ENCODE data around the gene LARP1. TPM values are rescaled to one million over a fixed set of nuclear protein-coding genes. Genes with fewer than 3 reads are reported as not detected.
A peak's percentile ranks its signal among the peaks of the same experiment; 100 is the strongest.

The LARP1 gene
- total and polyA plus RNA-seq, 9 of the 15 experiments (the other 6 are each of a cell fraction or from before 2014, with no cell fraction given), result 22.6 to 300 (median 92.0) TPM

- no peak for TF ChIP-seq ZNF133 (CRISPR knock-in tag; IDR thresholded peaks at IDR 0.05)
- TF ChIP-seq SIN3A (IDR thresholded peaks at IDR 0.05; ENCODE audit: borderline replicate concordance in 2 of 2, control insufficient read depth in 1 of 2, low read depth in 2 of 2, low read length in 2 of 2), result no peak
- no peak for TF ChIP-seq SIN3B (IDR thresholded peaks at IDR 0.05; ENCODE audit: low read depth)
- no peak for TF ChIP-seq SREBF2 (CRISPR knock-in tag; IDR thresholded peaks at IDR 0.05)
- no peak for TF ChIP-seq PRPF4 (IDR thresholded peaks at IDR 0.05; ENCODE audit: insufficient read depth, low read depth, low read length, poor library complexity, severe bottlenecking)
- TF ChIP-seq TEAD4 (IDR thresholded peaks at IDR 0.05; ENCODE audit: low read length), result peak; percentile 66
- no peak for TF ChIP-seq TEAD4 (CRISPR knock-in tag; IDR thresholded peaks at IDR 0.05; ENCODE audit: borderline replicate concordance)
- TF ChIP-seq ZFPM2 (CRISPR knock-in tag; IDR thresholded peaks at IDR 0.05), result no peak
- TF ChIP-seq E2F8 (IDR thresholded peaks at IDR 0.05; ENCODE audit: low read depth, partially characterized antibody), result no peak
- no peak for TF ChIP-seq SETDB1 (IDR thresholded peaks at IDR 0.05; ENCODE audit: low read length)
- TF ChIP-seq MYBL2 (IDR thresholded peaks at IDR 0.05; ENCODE audit: low read depth), result no peak
- no peak for TF ChIP-seq MYBL2 (CRISPR knock-in tag; IDR thresholded peaks at IDR 0.05; ENCODE audit: borderline replicate concordance)
- peak; percentile 38; the same call in 1 of the 2 replicates for TF ChIP-seq EP300 (IDR thresholded peaks at IDR 0.05; ENCODE audit: low read length)
- no peak for TF ChIP-seq CC2D1A (IDR thresholded peaks at IDR 0.05)
- TF ChIP-seq PYGO2 (tag; IDR thresholded peaks at IDR 0.05), result no peak
- TF ChIP-seq, protein P1, sequence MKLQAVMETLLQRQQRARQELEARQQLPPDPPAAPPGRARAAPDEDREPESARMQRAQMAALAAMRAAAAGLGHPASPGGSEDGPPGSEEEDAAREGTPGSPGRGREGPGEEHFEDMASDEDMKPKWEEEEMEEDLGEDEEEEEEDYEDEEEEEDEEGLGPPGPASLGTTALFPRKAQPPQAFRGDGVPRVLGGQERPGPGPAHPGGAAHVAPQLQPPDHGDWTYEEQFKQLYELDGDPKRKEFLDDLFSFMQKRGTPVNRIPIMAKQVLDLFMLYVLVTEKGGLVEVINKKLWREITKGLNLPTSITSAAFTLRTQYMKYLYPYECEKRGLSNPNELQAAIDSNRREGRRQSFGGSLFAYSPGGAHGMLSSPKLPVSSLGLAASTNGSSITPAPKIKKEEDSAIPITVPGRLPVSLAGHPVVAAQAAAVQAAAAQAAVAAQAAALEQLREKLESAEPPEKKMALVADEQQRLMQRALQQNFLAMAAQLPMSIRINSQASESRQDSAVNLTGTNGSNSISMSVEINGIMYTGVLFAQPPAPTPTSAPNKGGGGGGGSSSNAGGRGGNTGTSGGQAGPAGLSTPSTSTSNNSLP (IDR thresholded peaks at IDR 0.05; ENCODE audit: borderline replicate concordance, low read depth, low read length), result 0 out of 2 replicates have a peak, but pooled peaks have one; percentile 13
- peak; percentile 83 for TF ChIP-seq SMARCA4 (IDR thresholded peaks at IDR 0.05)
- TF ChIP-seq DIDO1 (tag; IDR thresholded peaks at IDR 0.05; ENCODE audit: low read depth), result no peak
- TF ChIP-seq CBFA2T2 (conservative IDR thresholded peaks at IDR 0.05), result peak; percentile 44; the same call in 1 of the 2 replicates
- TF ChIP-seq, protein P2, sequence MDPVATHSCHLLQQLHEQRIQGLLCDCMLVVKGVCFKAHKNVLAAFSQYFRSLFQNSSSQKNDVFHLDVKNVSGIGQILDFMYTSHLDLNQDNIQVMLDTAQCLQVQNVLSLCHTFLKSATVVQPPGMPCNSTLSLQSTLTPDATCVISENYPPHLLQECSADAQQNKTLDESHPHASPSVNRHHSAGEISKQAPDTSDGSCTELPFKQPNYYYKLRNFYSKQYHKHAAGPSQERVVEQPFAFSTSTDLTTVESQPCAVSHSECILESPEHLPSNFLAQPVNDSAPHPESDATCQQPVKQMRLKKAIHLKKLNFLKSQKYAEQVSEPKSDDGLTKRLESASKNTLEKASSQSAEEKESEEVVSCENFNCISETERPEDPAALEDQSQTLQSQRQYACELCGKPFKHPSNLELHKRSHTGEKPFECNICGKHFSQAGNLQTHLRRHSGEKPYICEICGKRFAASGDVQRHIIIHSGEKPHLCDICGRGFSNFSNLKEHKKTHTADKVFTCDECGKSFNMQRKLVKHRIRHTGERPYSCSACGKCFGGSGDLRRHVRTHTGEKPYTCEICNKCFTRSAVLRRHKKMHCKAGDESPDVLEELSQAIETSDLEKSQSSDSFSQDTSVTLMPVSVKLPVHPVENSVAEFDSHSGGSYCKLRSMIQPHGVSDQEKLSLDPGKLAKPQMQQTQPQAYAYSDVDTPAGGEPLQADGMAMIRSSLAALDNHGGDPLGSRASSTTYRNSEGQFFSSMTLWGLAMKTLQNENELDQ (CRISPR knock-in tag; IDR thresholded peaks at IDR 0.05; ENCODE audit: borderline replicate concordance), result no peak
- TF ChIP-seq MAFG (tag; conservative IDR thresholded peaks at IDR 0.05), result peak; percentile 68
Measured at GRCh38 chr5:154723740-154724505, 31.3 kb upstream of the LARP1 start (continued).
